K562 (cell line): ENCODE results near the gene BCL2L15. TPM values are rescaled to one million over a fixed set of nuclear protein-coding genes. Genes with fewer than 3 reads are reported as not detected.

Experiments
- CHD2 ChIP-seq: IDR thresholded peaks from 2 replicates; pipeline ENCODE4 v1.6.1; 2011; ENCODE audit warnings: low read depth, low read length
- CREM ChIP-seq: IDR thresholded peaks from 2 replicates; pipeline ENCODE4 v1.6.1; 2014; ENCODE audit warnings: antibody characterized with exemption, low read depth
- CTCF ChIP-seq, 3 experiments: IDR thresholded peaks in 2 of 3; conservative IDR thresholded peaks in 1 of 3; 2 replicates each; pipeline ENCODE4 v1.5.1; 2011 to 2012; ENCODE audit warnings: low read length in 3 of 3, mild to moderate bottlenecking in 3 of 3, control low read depth in 2 of 3, improper control_type of control experiment in 1 of 3, inconsistent platforms in 1 of 3, low read depth in 1 of 3, mixed read lengths in 1 of 3, moderate library complexity in 1 of 3; ENCODE audit not compliant: insufficient read depth in 2 of 3
- ELK3 ChIP-seq: fragments of 450-650 bp; formaldehyde crosslinking; IDR thresholded peaks from 2 replicates; pipeline ENCODE4 v1.4.0; 2020; ENCODE audit warnings: mild to moderate bottlenecking
- EP400 ChIP-seq: fragments of 450-650 bp; IDR thresholded peaks from 2 replicates; pipeline ENCODE4 v1.6.1; 2017; ENCODE audit warnings: antibody characterized with exemption, mild to moderate bottlenecking, moderate library complexity
- FOSL1 ChIP-seq: fragments of 200-800 bp; sonication (Bioruptor generic); conservative IDR thresholded peaks from 2 replicates; pipeline ENCODE4 v1.6.1; 2016; ENCODE audit warnings: missing genetic modification characterization, missing compliant biosample characterization
- GTF2A2 ChIP-seq: IDR thresholded peaks from 2 replicates; pipeline ENCODE4 v1.6.1; 2016; ENCODE audit warnings: mild to moderate bottlenecking, missing genetic modification characterization, missing compliant biosample characterization
- HES1 ChIP-seq: fragments of 450-650 bp; IDR thresholded peaks from 2 replicates; pipeline ENCODE4 v1.6.1; 2016; ENCODE audit warnings: low read depth, mild to moderate bottlenecking, moderate library complexity
- KDM5B ChIP-seq: fragments of 200-600 bp; sonication (generic); IDR thresholded peaks from 2 replicates; pipeline ENCODE4 v1.6.1; 2012; ENCODE audit warnings: low read depth, mild to moderate bottlenecking, moderate library complexity, low read length, control low read depth, inconsistent platforms; ENCODE audit not compliant: insufficient replicate concordance
- KHSRP ChIP-seq: fragments of 450-650 bp; IDR thresholded peaks from 2 replicates; pipeline ENCODE4 v1.6.1; 2017
- MCM5 ChIP-seq: fragments of 450-650 bp; IDR thresholded peaks from 2 replicates; pipeline ENCODE4 v1.6.1; 2016; ENCODE audit warnings: low read depth
- NFRKB ChIP-seq: fragments of 450-650 bp; IDR thresholded peaks from 2 replicates; pipeline ENCODE4 v1.6.1; 2016; ENCODE audit warnings: low read depth
- RBM14 ChIP-seq: fragments of 200-400 bp; formaldehyde crosslinking; IDR thresholded peaks from 2 replicates; pipeline ENCODE4 v1.6.1; 2018; ENCODE audit warnings: low read depth, mild to moderate bottlenecking, low read length, moderate library complexity, borderline replicate concordance; ENCODE audit not compliant: insufficient read depth
- SAFB2 ChIP-seq: fragments of 200-400 bp; formaldehyde crosslinking; IDR thresholded peaks from 2 replicates; pipeline ENCODE4 v1.6.1; 2018; ENCODE audit warnings: borderline replicate concordance, low read length, low read depth, moderate library complexity; ENCODE audit not compliant: severe bottlenecking
- SAP30 ChIP-seq: fragments of 200-600 bp; sonication (generic); IDR thresholded peaks from 2 replicates; pipeline ENCODE4 v1.6.1; 2012; ENCODE audit warnings: borderline replicate concordance, low read depth, mild to moderate bottlenecking, moderate library complexity, low read length, control low read depth, inconsistent platforms; ENCODE audit not compliant: insufficient read depth, poor library complexity, severe bottlenecking
- SMARCA4 ChIP-seq: fragments of 450-650 bp; IDR thresholded peaks from 2 replicates; pipeline ENCODE4 v1.6.1; 2016
- SOX6 ChIP-seq: fragments of 450-650 bp; IDR thresholded peaks from 2 replicates; pipeline ENCODE4 v1.6.1; 2014; ENCODE audit warnings: mild to moderate bottlenecking
- TRIM25 ChIP-seq: fragments of 450-650 bp; IDR thresholded peaks from 2 replicates; pipeline ENCODE4 v1.7.0; 2016; ENCODE audit warnings: borderline replicate concordance
- ZC3H11A ChIP-seq: IDR thresholded peaks from 2 replicates; pipeline ENCODE4 v1.6.1; 2012; ENCODE audit warnings: low read depth, low read length, improper control_type of control experiment
- ZNF253 ChIP-seq: fragments of 250-450 bp; sonication (Bioruptor Pico); conservative IDR thresholded peaks from 2 replicates; pipeline ENCODE4 v1.6.1; 2021; ENCODE audit warnings: mild to moderate bottlenecking
- ZNF398 ChIP-seq: fragments of 250-450 bp; sonication (Bioruptor Pico); IDR thresholded peaks from 2 replicates; pipeline ENCODE4 v1.8.0; 2021; ENCODE audit warnings: moderate library complexity, mild to moderate bottlenecking, inconsistent platforms
- ZNF644 ChIP-seq: fragments of 200-800 bp; sonication (Bioruptor generic); IDR thresholded peaks from 2 replicates; pipeline ENCODE4 v1.6.1; 2016; ENCODE audit warnings: low read depth, missing genetic modification characterization, missing compliant biosample characterization
- ZNF77 ChIP-seq: fragments of 250-450 bp; sonication (Bioruptor Pico); IDR thresholded peaks from 2 replicates; pipeline ENCODE4 v1.5.0; 2020
- polyA plus RNA-seq, 8 experiments: library from polyadenylated mRNA; depleted of rRNA in 4 of 8; stranded (reverse) in 5 of 8; unstranded in 3 of 8; fragments of >200 nt; fragmentation: Nextera tagmentation in 2 of 8; fragmentation: Illumina TruSeq in 1 of 8; extraction: Ambion mirVana in 2 of 8; extraction: Trizol in 1 of 8; gene quantifications; 2 replicates each; pipeline versions ENCODE4 v1.2.1 to v1.2.3, GENCODE V29; 2011 to 2014; ENCODE audit warnings: inconsistent platforms in 1 of 8, missing spikeins in 1 of 8
- total RNA-seq, 7 experiments: library from RNA; depleted of rRNA in 6 of 7; stranded (reverse); fragments of >200 nt in 6 of 7; fragmentation: Illumina TruSeq in 2 of 7; extraction: Trizol in 2 of 7; gene quantifications; 2 replicates each; pipeline versions ENCODE4 v1.2.1 to v1.2.3, GENCODE V29; 2011 to 2021; ENCODE audit warnings: low replicate concordance in 1 of 7

The BCL2L15 gene
- total and polyA plus RNA-seq, 9 of the 15 experiments (the other 6 are each of a cell fraction or from before 2014, with no cell fraction given): 0.06 to 0.42 (median 0.28) TPM; not detected in 1

GRCh38 chr1:113905435-113905861 lies 18.1 kb upstream of the BCL2L15 start (continued):
- TF ChIP-seq ZNF253 (no peak), ZNF644 (tag) (no peak), SMARCA4 (peak; percentile 60; the same call in 1 of the 2 replicates), ZNF398 (CRISPR knock-in tag) (no peak), FOSL1 (tag) (no peak), CREM (no peak), SAP30 (peak; percentile 86), SAFB2 (no peak), KHSRP (no peak; the same call in 1 of the 2 replicates), ELK3 (CRISPR knock-in tag) (no peak), RBM14 (no peak), ZNF77 (CRISPR knock-in tag) (no peak), HES1 (no peak), CHD2 (no peak), TRIM25 (no peak), MCM5 (no peak), ZC3H11A (no peak), GTF2A2 (tag) (no peak), EP400 (peak; percentile 33), NFRKB (0 out of 2 replicates have a peak, but pooled peaks have one; percentile 51), SOX6 (no peak), CTCF (IDR thresholded peaks at IDR 0.05 in 2 of 3, conservative IDR thresholded peaks at IDR 0.05 in 1 of 3; ENCODE audit: insufficient read depth in 2 of 3, low read depth in 1 of 3, low read length in 3 of 3) (no peak), KDM5B (no peak)
